Esophagus muscularis mucosa (tissue), 4 donors: ENCODE data around the gene PTPRN2.

Experiments
- EP300 ChIP-seq: sonication (generic); formaldehyde crosslinking; IDR thresholded peaks from one replicate; pipeline ENCODE4 v1.6.1; 2017; ENCODE audit warnings: antibody characterized with exemption
- POLR2A ChIP-seq: fragments of 450-650 bp; IDR thresholded peaks from one replicate; pipeline ENCODE4 v1.6.1; 2017; ENCODE audit warnings: antibody characterized with exemption, moderate library complexity, mild to moderate bottlenecking, low read depth
- TF ChIP-seq, protein P1 (sequence below), 3 experiments: fragments of 200-600 bp in 2 of 3; fragments of 450-650 bp in 1 of 3; sonication (generic) in 2 of 3; IDR thresholded peaks; one replicate each; pipeline ENCODE4 v1.5.1; 2017 to 2019; ENCODE audit warnings: antibody characterized with exemption in 3 of 3, mild to moderate bottlenecking in 2 of 3, moderate library complexity in 1 of 3

DNA sequence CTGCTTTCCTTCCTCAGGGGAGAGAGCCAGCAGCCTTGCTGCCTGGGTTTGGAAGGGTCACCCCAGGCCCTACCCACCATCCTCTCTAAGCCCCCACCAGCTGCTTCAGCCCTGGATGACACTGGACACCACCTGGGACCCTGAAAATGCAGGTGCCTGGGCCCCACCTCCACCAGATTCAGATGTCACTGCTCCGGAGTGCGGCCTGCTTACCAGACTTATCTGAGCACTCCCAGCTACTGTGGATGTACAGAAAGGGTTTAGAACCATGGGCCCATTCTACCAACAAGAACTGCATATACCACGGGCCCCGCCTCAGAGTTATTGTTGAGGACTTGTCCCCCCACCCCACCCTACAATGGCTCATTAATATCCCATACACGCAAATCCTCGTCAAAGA is 172.3 kb downstream of the PTPRN2 start:
- TF ChIP-seq POLR2A: no peak
- no peak for TF ChIP-seq EP300
- TF ChIP-seq, protein P1, sequence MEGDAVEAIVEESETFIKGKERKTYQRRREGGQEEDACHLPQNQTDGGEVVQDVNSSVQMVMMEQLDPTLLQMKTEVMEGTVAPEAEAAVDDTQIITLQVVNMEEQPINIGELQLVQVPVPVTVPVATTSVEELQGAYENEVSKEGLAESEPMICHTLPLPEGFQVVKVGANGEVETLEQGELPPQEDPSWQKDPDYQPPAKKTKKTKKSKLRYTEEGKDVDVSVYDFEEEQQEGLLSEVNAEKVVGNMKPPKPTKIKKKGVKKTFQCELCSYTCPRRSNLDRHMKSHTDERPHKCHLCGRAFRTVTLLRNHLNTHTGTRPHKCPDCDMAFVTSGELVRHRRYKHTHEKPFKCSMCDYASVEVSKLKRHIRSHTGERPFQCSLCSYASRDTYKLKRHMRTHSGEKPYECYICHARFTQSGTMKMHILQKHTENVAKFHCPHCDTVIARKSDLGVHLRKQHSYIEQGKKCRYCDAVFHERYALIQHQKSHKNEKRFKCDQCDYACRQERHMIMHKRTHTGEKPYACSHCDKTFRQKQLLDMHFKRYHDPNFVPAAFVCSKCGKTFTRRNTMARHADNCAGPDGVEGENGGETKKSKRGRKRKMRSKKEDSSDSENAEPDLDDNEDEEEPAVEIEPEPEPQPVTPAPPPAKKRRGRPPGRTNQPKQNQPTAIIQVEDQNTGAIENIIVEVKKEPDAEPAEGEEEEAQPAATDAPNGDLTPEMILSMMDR (IDR thresholded peaks at IDR 0.05): no peak
